Coronary artery (tissue), 2 donors: ENCODE measurements around the gene TMEM214.

Source experiments
- DNase-seq: peaks from one replicate; pipeline ENCODE4 v3.0.0-alpha.2; 2017; ENCODE audit warnings: low spot score
- H3K27ac ChIP-seq, 2 donors: fragments of 200-600 bp; sonication (generic); one replicate each; pipeline ENCODE4 v1.5.1; 2016 to 2019
- H3K4me3 ChIP-seq: fragments of 200-600 bp; sonication (generic); 2 replicates; pipeline ENCODE4 v1.5.1; 2016; ENCODE audit warnings: mild to moderate bottlenecking, moderate library complexity
- CTCF ChIP-seq: fragments of 200-600 bp; sonication (generic); IDR thresholded peaks from one replicate; pipeline ENCODE4 v1.5.1; 2019; ENCODE audit warnings: antibody characterized with exemption

The TMEM214 gene

GRCh38 chr2:27069436-27069835 is 36.7 kb downstream of the TMEM214 start:
- TF ChIP-seq CTCF: no peak
- Histone ChIP-seq H3K27ac (no peak overlapping the region), H3K4me3 (peak overlapping the region; percentile 96)
- DNase-seq: no peak

- no peak for DNase-seq
- Histone ChIP-seq H3K4me3 (peak overlapping the region; percentile 96), H3K27ac (peak overlapping the region; percentile 97 to 100)
- TF ChIP-seq CTCF: no peak
Observed at GRCh38 chr2:27069961-27070618, 37.3 kb downstream of the TMEM214 start.

DNA sequence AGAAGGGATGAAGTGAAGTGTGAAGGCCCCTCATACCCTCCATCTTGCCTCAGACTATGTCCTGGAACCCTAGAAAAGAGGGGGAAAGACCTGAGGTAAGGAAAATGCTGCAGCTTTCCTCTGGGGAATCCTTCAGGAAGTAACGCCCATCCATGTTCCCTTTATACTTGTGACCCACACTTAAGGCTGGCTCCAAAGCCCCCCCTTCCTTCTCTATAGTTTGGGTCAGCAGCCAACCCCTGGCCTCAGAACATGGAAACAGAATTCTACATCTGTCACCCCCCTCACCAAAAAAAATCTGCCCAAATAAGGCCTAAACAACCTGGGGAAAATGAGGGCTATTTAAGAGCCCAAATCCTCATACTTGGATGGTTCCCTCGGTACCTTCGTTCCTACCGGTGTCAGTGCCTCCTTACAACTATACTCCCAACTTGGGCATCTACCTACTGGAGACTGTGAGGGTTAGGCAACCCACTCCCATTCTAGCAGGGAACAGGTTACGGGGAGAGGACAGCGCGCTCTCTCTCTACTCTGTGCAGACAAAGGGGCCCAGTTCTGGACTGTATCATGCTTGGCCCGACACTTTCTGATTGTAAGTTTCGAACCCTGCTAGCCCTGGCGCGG is 38.0 kb downstream of the TMEM214 start:
- H3K27ac ChIP-seq: peak overlapping the region; percentile 97 to 100
- DNase-seq: no peak
- H3K4me3 ChIP-seq: peak overlapping the region; percentile 96
- TF ChIP-seq CTCF: no peak

GRCh38 chr2:27071277-27071989 is 38.7 kb downstream of the TMEM214 start, which contains the start of gene OST4:
Gene OST4 (minus strand): TSS chr2:27071654.
- H3K4me3 ChIP-seq: peak within 1 kb of the TSS; percentile 96
- TF ChIP-seq CTCF: no peak
- peak; percentile 96 for DNase-seq
- H3K27ac ChIP-seq: peak within 1 kb of the TSS; percentile 97 to 100

GRCh38 chr2:27071990-27072830 is 39.4 kb downstream of the TMEM214 start:
- peak overlapping the region; percentile 97 to 100 for H3K27ac ChIP-seq
- peak; percentile 93 for DNase-seq
- TF ChIP-seq CTCF: no peak
- H3K4me3 ChIP-seq: peak overlapping the region; percentile 96

GRCh38 chr2:27072920-27073319 is 40.2 kb downstream of the TMEM214 start:
- TF ChIP-seq CTCF: no peak
- Histone ChIP-seq H3K4me3 (no peak overlapping the region), H3K27ac (peak overlapping the region; percentile 97 to 100)
- DNase-seq: no peak
